GM21576 (cell line): ENCODE results near the gene LMF1.

Experiments used
- ATAC-seq: cut with Tn5 transposase; IDR thresholded peaks from one replicate; pipeline ENCODE4 v1.9.1; 2021; ENCODE audit warnings: mild to moderate bottlenecking, moderate library complexity; ENCODE audit not compliant: unreplicated experiment

LMF1 gene

GRCh38 chr16:970766-971581 lies at the start of gene LMF1:
LMF1 (minus strand) TSS chr16:970984; CDS start chr16:970980, 4 bp downstream.
- ATAC-seq, result peak; percentile 77

GRCh38 chr16:1020091-1020399 lies 49.3 kb upstream of the LMF1 start:
- ATAC-seq, result no peak

DNA sequence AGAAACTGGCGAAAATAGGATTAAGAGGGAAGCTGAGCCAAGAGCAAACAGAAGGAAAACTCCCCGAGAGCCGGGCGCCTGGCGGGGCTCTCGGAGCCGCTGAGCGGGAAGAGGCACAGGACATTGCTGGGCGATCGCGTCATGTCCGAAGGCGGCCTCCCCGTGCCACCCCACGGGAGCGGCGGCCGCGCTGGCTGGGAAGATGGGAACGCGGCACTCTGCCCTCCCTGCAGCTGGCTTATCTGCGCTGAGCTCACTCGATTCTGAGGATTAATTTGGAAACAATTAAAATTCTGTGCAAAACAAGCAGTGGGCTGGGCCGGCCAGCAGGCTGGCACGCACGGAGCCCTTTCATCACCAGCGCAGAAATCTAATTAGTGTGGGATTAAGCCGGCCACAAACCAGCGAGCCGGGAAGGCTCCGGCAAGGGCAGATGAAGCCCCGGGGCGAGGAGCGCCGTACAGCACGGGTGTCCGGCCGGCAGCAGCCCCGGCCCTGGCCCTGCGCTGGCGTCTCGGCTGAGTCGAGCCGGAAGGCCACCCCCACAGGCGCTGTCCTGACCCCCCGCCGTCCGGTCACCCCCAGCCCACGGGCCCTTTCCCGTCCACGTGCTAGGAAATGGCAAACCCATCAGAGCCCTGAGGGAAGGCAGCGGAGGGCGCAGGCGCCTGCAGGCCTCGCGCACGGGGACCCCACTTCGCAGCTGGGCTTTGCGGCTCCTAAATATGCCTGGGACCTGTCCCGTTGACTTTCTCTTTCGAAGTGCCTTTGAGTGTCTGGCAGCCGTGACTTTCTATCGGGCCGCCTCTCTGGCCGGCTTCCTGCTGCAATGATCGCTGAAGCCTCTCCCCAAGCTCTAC lies 48.7 kb upstream of the LMF1 start:
- no peak for ATAC-seq

DNA sequence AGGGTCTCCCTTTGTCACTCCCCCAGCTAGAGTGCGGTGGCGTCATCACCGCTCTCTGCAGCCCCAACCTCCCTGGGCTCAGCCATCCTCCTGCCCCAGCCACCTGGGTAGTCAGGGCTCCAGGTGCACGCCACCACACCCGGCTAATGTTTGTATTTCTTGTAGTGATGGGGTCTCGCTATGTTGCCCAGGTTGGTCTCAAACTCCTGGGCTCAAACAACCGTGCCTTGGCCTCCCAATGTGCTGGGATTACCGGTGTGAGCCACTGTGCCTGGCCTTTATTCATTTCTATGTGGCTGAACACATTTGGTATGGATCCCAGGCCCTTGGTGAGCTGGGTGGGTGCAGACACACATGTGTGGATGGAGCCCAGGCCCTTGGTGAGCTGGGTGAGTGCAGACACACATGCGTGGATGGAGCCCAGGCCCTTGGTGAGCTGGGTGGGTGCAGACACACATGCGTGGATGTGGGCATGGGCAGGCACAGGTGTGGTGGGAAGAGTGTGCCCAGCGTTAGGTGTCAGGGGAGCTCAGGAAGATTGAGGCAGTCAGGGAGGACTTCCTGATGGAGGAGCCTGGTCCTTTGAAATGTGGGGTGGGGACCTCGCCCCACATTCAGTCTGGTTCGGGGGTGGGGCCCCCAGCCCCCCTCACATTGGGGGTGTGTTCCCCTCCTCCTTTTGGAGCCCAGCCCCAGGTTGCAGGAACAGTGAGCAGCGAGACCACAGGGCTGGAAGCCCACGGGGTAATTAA lies 47.8 kb upstream of the LMF1 start:
- ATAC-seq, result no peak

- no peak for ATAC-seq
Measured at GRCh38 chr16:1014771-1015495, 44.1 kb upstream of the LMF1 start.

DNA sequence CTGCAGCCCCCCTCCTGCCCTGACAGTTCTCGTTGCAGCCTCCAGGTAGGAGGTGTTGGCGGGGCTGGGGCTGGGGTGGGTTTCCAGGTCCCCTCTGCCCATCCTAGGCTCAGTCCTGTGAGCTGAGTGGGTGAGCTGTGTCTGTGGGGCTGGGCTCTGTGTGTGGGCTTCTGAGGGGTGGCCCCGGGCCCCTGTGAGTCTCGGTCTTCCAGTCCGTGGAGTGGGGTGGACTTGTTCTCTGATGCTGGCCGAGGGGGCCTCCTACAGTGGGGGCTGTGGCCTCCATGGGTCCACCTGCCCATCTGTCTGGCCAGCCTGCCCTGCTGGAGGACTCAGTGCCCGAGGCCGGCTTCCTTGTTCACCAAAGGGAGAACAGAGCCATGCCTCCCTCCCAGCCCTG lies 43.4 kb upstream of the LMF1 start:
- ATAC-seq, result no peak

GRCh38 chr16:1013593-1013900 lies 42.8 kb upstream of the LMF1 start:
- ATAC-seq, result no peak

DNA sequence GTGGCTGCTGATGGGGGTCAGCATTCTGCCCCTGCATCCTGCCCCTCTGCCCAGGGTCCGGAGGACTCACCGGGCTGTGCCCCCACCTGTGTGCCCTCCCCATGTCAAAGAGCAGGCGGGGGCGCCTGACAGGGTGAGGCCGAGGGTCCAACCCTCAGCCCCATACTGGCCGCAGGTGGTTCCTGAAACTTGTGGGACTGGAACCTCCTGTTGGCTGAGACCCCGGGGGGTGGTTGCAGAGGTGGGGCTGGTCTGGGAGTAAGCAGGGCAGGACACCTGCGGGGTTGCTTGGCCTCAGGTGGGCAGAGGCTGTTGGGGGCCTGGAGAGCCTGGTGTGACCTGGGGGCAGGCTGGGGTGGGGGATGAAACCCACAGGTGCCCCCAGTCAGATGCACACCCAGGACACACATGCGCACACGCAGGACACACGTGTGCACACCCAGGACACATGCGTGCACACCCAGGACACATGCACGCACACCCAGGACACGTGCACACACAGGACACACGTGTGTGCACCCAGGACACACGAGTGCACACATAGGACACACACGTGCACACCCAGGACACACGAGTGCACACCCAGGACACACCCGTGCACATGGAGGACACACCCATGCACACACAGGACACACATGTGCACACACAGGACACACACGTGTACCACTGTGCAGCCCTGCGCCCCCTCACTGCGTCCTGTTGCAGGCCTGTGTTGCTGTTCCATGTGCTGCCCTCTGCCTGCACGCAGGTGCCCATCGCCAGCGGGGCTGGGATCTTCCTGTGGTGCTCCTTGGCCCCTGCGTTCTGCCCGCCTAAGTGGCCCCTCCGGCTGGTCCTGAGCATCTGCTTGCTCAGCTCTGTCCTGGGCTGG lies 42.2 kb upstream of the LMF1 start:
- no peak for ATAC-seq

GRCh38 chr16:1012135-1012534 lies 41.4 kb upstream of the LMF1 start:
- ATAC-seq, result no peak

GRCh38 chr16:1011316-1012082 lies 40.7 kb upstream of the LMF1 start:
- ATAC-seq, result no peak

DNA sequence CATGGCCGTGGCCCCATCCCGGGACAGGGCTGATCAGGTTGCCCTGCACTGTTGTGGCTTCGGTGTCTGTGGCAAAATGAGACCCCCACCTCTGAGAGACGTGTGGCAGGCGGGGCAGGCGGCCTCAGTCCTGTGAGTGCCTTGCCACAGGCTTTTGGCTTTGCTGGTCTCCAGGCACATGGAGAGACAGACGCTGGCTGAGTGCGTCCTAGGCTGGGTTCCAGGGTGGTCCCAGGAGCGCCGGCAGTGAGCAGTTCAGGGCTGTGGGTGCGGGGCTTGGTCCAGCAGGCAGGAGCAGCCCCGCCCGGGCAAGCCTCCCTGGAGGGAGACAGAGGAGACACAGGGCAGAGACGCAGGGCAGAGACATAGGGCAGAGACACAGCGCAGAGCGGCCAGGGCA lies 40.0 kb upstream of the LMF1 start:
- no peak for ATAC-seq

- no peak for ATAC-seq
Measured at GRCh38 chr16:1010251-1010650, 39.5 kb upstream of the LMF1 start.

- ATAC-seq, result no peak
Measured at GRCh38 chr16:1009358-1010150, 38.8 kb upstream of the LMF1 start.

- ATAC-seq, result no peak
Measured at GRCh38 chr16:1008085-1008484, 37.3 kb upstream of the LMF1 start.

DNA sequence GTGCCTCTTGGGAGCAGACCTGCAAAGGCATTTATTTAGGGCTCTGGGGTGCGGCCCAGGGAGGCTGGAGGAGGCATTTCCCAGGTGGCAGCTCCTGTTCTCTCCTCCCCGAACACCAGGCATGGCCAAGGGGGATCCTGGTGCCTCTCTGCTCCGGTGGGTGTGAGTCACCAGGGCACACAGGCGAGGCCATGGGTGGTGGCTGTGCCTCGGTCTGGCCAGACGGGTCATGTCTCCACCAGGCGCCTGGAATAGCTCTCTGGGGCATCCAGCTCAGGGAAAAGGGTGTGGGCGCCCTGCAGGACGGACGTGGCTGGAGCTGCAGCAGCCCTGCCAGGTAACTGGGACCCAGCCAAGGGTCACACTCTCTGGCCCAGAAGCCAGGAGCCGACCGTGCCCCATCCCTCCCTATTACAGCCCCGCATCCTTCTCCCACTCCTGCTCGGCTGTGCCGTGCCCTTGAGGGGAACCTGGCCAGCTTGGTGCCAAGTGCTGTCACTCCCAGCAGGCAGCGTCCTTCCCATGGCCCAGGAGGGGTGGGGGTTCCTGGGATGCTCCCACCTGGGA lies 36.6 kb upstream of the LMF1 start:
- ATAC-seq, result no peak

DNA sequence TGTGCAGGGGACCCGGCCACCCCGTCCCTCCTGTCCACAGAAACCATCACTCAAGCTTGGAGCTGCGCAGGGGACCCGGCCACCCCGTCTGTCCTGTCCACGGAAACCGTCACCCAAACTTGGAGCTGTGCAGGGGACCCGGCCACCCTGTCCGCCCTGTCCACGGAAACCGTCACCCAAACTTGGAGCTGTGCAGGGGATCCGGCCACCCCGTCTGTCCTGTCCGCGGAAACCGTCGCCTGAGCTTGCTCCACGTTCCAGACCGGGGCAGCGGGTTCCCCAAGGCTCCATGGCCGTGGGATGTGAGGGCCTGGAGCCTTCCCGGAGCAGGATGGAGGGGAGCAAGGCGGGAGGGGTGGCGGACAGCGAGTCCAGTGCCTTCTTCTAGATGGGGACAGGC lies 36.0 kb upstream of the LMF1 start:
- ATAC-seq, result no peak

DNA sequence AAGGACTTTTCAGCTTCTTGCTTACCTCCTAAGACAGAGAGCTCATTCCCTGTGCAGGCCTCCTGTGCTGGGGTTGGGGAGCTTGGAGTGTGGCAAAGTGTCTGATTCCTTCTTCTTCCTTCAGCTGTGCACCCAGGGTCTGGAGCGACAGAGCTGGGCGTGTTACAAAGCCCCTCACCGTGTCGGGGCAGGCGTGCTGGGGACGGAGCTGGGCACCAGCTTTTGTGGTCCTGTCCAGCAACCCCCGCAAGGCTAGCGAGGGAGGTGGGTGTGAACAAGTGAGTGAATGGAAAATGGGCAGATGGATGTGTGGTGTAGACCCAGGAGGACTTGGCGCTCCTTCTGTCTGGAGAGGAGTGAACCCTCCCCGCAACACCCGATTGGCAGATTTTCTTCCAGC lies 34.5 kb upstream of the LMF1 start:
- ATAC-seq, result no peak
